Activated B cell treated with CpG ODN at 0.5 μM for 24 hours (primary cell): ENCODE measurements around the gene BCAS3. TPM values are rescaled to one million over a fixed set of nuclear protein-coding genes. Genes with fewer than 3 reads are reported as not detected.

Source experiments
- ATAC-seq: fragments of 200-7000 bp; cut with Tn5 transposase; one replicate; pipeline ENCODE4 v1.10.0; 2021; ENCODE audit warnings: low read depth, mild to moderate bottlenecking, moderate library complexity
- CTCF ChIA-PET: fragments of 350-600 bp; sonication (Branson Sonifier 250); formaldehyde crosslinking; loops from one replicate; lab custom pipeline; 2021; ENCODE audit warnings: antibody characterized with exemption; lab: Charles Lee
- POLR2A ChIA-PET: fragments of 350-600 bp; sonication (Branson Sonifier 250); formaldehyde crosslinking; loops from one replicate; lab custom pipeline; 2021; ENCODE audit warnings: antibody characterized with exemption; lab: Charles Lee
- DNase-seq: peaks from one replicate; pipeline ENCODE4 v3.0.0; 2022
- H3K27ac Mint-ChIP-seq: one replicate; pipeline ENCODE4 v1.8.0; 2020; ENCODE audit warnings: mixed read lengths
- H3K27me3 Mint-ChIP-seq: one replicate; pipeline ENCODE4 v1.8.0; 2021; ENCODE audit warnings: mixed read lengths
- H3K36me3 Mint-ChIP-seq: one replicate; pipeline ENCODE4 v1.8.0; 2021; ENCODE audit warnings: low read depth, mixed read lengths
- H3K4me1 Mint-ChIP-seq: one replicate; pipeline ENCODE4 v1.8.0; 2021; ENCODE audit warnings: mixed read lengths
- H3K4me3 Mint-ChIP-seq: one replicate; pipeline ENCODE4 v1.8.0; 2020; ENCODE audit warnings: mild to moderate bottlenecking, mixed read lengths
- H3K9me3 Mint-ChIP-seq: one replicate; pipeline ENCODE4 v1.8.0; 2020; ENCODE audit warnings: mixed read lengths
- CTCF ChIP-seq: fragments of 200-600 bp; IDR thresholded peaks from one replicate; pipeline ENCODE4 v1.8.0; 2022; ENCODE audit warnings: antibody characterized with exemption, mild to moderate bottlenecking
- intact Hi-C: fragments of 100-400 bp; cut with micrococcal nuclease; formaldehyde crosslinking; loops from one replicate; pipeline ENCODE4 v1.15.1; 2024
- total RNA-seq: library from RNA; stranded (reverse); gene quantifications from 2 replicates; pipeline ENCODE4 v1.2.3, GENCODE V29; 2022

Gene BCAS3
- total RNA-seq, 1 donor from 2014 or later: 37.5 TPM

GRCh38 chr17:61073799-61074513 is 396.3 kb downstream of the BCAS3 start:
- Mint-ChIP-seq H3K4me3 (no peak overlapping the region), H3K9me3 (no peaks in the 10 kb centered on the region), H3K27ac (no peak overlapping the region), H3K27me3 (no peaks in the 10 kb centered on the region), H3K36me3 (peaks cover 20% of the 10 kb centered on the region), H3K4me1 (no peaks in the 10 kb centered on the region)
- no peak for DNase-seq
- ChIA-PET POLR2A (no interaction called here), CTCF (no interaction called here)
- ATAC-seq: no peak
- intact Hi-C loops: no loop called here
- no peak for TF ChIP-seq CTCF

- POLR2A ChIA-PET: no interaction called here
- H3K9me3 Mint-ChIP-seq: no peaks in the 10 kb centered on the region
- CTCF ChIA-PET: no interaction called here
- H3K27me3 Mint-ChIP-seq: no peaks in the 10 kb centered on the region
- H3K36me3 Mint-ChIP-seq: peaks cover 23% of the 10 kb centered on the region
- H3K4me3 Mint-ChIP-seq: no peak overlapping the region
- ATAC-seq (no peak), DNase-seq (no peak)
- TF ChIP-seq CTCF: no peak
- no peaks in the 10 kb centered on the region for H3K4me1 Mint-ChIP-seq
- intact Hi-C loops: no loop called here
- H3K27ac Mint-ChIP-seq: no peak overlapping the region
Observed at GRCh38 chr17:61075988-61076387, 398.3 kb downstream of the BCAS3 start.

GRCh38 chr17:61076621-61077031 is 399.0 kb downstream of the BCAS3 start:
- intact Hi-C loops: no loop called here
- Mint-ChIP-seq H3K9me3 (no peaks in the 10 kb centered on the region), H3K4me1 (no peaks in the 10 kb centered on the region), H3K4me3 (no peak overlapping the region), H3K27ac (no peak overlapping the region), H3K36me3 (peaks cover 23% of the 10 kb centered on the region), H3K27me3 (no peaks in the 10 kb centered on the region)
- TF ChIP-seq CTCF: no peak
- DNase-seq (no peak), ATAC-seq (no peak)
- ChIA-PET CTCF (no interaction called here), POLR2A (no interaction called here)

- POLR2A ChIA-PET: no interaction called here
- no peak for TF ChIP-seq CTCF
- Mint-ChIP-seq H3K27me3 (no peaks in the 10 kb centered on the region), H3K9me3 (no peaks in the 10 kb centered on the region), H3K36me3 (peaks cover 24% of the 10 kb centered on the region), H3K27ac (no peak overlapping the region), H3K4me3 (no peak overlapping the region), H3K4me1 (no peaks in the 10 kb centered on the region)
- ATAC-seq: no peak
- no peak for DNase-seq
- CTCF ChIA-PET: no interaction called here
- intact Hi-C loops: no loop called here
Observed at GRCh38 chr17:61081959-61082358, 404.3 kb downstream of the BCAS3 start.

GRCh38 chr17:61084260-61084659 is 406.6 kb downstream of the BCAS3 start:
- TF ChIP-seq CTCF: no peak
- intact Hi-C loops: no loop called here
- DNase-seq (no peak), ATAC-seq (no peak)
- ChIA-PET POLR2A (no interaction called here), CTCF (no interaction called here)
- no peak overlapping the region for H3K4me3 Mint-ChIP-seq
- H3K36me3 Mint-ChIP-seq: peaks cover 17% of the 10 kb centered on the region
- no peaks in the 10 kb centered on the region for H3K27me3 Mint-ChIP-seq
- H3K9me3 Mint-ChIP-seq: no peaks in the 10 kb centered on the region
- no peak overlapping the region for H3K27ac Mint-ChIP-seq
- H3K4me1 Mint-ChIP-seq: no peaks in the 10 kb centered on the region
